ENCODE results near the gene TTYH3.
A peak's percentile ranks its signal among the peaks of the same experiment; 100 is the strongest.

The TTYH3 gene

DNA sequence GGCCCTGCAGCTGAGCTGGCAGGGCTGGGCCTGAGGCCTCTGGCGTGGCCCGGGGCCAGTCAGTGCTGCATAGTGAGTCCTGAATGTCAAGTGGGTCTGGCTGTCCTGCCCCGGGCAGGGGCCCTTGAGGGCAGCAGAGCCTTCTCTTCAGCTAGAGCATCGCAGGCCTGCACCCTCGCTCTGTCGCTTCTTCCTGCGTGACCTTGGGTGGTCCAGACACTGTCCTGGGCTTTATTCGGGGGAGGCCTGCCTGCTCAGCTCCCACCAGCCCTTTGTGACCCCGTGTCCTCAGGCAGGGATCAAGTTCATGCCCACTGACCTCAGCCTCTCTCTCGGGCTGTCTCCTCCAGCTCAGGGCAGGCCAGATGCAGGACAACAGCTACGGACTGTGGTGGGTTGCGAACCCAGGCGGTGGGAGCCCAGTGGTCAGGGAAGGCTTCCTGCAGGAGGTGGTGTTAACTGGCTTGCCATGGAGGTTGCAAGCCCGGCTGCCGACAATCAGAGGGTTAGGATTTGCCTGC lies 3.4 kb downstream of the TTYH3 start:
- no peak for DNase-seq

DNA sequence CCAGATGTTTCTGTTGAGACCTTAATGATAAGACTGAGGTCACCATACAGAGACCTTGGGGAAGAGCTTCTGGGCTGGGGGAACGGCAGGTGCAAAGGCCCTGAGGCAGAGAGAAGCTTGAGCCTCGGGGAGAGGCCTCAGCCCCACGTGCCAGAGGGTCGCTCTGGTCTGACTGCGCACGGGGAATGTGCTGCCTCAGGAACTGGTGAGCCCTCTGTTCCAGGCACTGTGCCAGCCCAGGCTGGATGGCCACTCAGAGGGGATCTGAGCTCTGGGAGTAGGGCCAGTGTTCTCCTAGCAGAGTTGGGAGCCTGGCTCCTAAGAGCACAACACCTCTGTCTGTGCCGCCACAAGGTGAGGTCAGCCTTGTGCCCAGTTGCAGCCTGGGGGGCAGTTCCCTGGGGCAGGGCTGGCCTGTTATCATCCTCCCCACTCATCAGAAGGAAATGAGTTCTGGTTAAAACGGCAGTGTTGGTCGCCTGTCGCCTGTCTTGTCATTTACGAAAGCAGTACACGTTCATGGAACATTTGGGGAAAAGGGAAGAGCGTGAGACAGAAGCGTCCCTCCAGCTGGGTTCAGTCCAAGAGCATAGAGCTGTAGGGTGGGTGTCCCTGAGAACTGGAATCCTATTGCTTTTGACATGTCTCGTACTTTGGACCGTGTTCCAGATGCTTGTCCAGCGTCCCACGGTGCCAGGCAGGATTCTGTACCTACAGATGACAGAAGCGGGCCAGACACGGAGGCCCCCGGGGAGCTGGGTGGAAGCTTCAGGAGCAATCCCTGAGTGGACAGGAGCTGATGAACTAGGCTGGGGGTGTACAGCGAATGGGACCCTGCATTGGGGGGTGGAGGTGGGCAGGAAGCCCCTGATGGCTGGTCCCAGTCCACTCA lies 4.3 kb downstream of the TTYH3 start:
- DNase-seq, result no peak

DNA sequence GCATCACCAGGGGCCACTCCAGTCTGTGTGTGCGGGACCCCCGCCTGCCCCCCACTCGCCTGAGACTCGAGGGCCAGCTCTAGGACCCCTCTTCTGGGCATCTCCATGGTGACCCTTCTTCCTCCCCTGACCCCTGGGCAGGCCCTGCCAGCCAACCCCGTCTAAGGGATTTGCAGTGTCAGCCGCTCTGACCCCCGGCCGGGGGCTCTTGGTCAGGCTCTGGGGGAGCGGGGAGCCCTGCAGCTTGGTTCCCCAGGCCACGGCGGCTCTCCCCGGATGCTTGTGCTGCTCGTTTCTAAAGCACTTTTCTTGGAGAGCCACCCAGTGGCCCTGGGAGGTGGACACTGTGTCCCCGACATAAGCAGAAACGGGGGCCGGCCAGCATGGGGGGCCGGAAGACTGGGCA lies 5.3 kb downstream of the TTYH3 start:
- DNase-seq, result no peak

DNA sequence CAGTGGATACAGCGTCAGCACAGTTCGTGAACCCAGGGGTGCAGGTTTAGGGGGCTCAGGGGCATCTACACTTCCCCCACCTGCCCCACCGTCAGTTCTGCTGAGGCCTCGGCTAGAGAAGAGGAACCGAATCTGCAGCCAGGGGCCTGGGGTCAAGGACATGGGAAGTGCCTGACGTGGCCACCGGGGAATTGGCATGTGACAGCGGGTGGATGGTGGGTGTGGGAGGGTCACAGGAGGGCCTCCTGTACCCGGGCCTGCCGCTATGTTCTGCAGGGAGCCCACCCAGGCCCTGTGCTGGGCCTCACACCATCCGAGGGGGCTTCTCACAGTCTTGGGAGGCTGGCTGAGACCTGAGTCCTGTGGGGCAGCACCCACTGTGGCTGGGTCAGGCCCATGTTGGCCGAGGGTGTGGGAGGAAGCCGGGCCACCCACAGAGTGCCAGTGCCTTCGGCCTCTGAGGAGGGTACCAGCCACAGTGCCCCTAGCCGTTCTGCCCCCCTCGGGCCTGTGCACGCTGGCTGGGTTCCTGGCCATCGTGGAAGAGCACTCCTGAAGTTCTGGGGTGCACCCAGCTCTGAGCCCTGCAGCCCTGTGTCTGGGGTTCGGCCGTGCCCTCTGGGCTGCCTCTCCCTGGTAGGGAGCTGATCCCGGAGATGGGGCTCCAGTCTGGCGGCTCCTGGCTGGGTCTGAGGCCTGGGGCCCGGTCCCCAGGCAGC lies 5.9 kb downstream of the TTYH3 start:
- no peak for DNase-seq

DNA sequence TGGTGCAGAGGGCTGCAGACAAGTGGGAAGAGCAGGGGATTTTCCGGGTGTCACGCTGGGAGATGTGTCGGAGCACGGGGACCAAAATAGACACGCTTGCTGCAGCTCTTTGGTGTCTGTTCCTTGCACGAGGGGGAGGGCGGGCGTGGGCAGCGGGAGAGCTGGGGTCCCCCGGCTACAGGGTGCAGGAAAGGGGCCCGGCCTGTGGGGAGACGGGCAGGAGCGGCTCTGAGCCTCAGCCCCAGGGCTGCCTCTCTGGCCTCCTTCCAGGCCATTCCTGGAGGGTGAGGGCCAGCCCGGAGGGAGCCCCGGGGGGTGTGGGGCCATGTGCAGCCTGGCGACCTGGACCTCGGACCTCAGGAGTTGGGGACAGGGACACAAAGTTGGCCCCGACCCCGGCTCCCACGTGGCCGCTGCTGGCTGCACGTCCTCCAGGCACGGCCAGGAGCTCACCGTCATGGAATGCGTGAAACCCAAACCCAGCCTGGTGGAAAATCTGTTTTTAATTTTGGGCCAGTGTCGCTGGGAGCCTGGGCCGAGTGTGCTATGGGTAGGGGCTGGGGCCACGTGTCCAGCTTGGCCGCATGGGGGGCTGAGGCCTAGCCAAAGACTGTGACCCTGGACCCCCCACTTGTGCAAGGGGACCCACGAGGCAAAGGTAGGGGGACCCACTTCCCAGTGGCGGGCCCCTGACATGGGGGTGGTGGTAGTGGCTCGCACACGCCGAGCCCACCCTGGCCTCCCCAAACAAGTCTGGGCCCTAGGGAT lies 6.6 kb downstream of the TTYH3 start:
- DNase-seq, result no peak

DNA sequence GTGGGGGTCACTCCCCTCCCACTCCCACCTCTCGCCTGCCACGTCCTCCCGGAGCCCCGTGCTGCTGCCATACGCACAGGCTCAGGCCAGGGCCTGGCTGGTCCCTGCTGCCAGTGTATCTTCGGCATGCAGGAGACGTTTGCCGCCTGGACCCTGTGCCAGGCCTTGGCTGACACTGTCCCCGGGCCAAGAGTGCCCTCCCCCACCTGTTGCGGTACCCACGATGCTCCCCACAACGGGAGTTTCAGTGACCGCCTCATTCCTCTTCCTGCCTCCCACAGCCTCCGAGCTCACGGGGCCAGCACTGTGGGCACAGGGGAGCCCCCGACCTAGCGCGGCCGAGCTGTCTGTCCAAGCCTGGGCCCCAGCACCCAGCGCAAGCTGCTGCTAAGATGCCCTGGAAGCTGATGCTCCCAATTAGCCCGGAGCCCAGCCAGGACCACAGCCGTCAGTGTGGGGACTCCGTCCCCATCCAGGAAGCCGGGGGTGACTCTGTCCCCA lies 7.4 kb downstream of the TTYH3 start:
- DNase-seq, result no peak

DNA sequence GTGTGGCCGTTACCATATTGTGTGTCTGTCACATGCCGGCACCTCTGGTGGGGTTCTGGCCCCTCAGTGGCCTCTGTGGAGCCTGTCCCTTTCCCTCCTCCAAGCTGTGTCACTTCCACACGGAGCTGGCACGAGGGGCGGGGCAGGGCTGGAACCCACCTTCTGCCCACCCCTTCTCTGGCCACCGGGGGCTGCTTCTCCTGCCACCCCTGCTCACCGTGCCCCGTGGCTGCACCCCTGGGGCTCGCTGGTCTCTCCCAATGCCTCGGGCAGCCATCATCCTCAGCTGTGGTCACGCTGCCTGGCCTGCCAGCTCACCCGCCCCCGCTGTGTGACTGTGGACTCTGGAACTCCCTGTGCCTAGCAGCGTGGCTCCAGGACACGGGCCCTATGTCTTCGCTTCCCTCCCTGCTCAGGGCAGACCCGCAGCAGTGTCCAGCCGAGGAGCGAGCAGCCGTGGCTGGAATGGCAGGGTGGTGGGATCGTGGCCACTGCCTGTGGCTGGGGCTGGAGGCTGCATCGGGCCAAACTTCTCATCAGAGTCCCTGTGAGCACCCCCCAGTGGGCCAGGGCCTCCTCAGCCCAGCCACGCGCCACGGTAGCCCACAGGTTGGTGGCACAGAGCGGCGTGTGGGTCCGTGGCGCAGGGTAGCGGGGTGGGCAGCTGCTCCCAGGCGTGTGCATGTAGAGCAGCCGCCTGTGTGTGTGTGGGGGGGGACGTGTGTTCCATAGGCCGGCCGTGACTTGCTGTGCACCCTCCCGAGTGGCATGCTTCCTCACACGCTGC lies 8.1 kb downstream of the TTYH3 start:
- no peak for DNase-seq

DNA sequence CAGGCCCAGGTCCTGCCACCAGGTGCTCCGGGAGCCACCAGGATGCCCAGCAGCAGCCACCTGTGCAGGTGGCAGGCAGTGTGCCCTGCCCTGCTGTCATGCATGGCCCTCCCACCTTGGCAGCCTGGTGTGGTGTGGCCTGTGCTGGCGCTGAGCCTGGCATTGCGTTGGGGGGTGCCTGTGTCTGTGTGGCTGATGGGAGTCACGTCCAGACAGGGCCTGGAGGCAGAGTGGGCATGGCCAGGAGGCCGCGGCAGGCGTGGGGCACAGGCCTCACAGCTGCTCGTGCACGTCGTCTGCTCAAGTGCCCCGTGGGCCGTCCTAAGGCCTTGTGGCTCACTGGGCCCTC lies 8.7 kb downstream of the TTYH3 start:
- DNase-seq, result no peak

DNA sequence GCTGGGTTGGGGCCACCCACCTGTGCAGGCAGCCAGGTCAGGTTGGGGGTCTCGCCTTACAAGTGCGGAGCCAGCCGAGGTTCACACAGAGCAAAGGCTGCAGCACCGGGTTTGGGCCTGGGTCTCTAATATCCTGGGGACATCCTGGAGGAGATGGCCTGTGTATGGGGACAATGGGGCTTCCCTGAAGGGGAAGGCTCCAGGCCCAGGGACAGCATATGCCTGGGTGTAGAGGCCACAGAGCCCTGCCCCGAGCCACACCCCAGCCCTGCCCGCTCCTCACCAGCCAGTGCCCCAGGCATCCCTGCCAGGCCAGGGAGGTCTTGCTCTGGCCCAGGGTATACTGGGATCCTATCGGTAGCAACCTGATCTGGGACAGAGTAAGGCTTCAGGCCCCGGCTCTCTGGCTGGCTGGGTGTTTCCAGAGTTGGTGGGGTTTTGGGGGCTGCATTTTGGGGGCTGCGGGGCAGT lies 9.1 kb downstream of the TTYH3 start:
- no peak for DNase-seq

DNA sequence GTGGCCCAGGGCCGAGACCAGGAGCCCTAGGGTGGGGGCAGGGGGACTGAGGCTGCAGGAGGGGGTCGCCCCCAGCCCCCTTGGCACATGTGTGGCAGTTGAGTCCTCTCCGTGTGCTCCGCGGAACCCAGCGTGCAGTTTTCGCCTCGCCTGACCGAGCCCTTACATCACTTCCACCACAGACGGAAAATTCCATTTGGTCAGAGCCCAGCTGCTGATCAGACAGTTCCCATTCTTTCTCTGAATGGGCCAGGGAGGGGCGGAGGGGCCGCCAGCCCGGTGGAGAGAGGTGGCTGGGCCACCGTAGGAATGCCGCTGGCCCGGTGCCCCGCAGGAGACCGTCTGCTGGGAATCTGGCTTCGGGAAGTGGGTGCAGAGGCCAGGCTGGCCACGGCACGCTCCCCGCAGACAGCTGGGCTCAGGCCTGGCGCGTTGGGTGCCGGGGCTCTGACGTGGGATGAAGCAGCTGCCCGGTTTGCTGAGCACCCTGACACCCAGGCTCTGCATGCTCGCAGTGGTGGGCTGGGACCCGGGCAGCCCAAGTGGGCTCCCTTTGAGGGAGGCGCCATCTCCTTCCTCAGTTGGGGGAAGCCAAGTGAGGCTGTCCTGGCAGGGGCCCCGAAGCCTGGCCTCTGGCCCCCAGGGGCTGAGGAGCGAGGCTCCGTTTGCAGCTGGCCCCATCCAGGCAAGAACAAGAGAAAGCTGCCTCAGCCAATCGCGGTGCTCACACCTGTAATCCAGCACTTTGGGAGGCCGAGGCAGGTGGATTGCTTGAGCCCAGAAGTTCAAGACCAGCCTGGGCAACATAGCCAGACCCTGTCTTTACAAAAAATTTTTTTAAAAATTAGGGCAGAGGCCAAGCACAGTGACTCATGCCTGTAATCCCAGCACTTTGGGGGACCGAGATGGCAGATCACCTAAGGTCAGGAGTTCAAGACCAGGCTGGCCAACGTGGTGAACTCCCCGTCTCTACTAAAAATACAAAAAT lies 9.9 kb downstream of the TTYH3 start:
- DNase-seq, result no peak

DNA sequence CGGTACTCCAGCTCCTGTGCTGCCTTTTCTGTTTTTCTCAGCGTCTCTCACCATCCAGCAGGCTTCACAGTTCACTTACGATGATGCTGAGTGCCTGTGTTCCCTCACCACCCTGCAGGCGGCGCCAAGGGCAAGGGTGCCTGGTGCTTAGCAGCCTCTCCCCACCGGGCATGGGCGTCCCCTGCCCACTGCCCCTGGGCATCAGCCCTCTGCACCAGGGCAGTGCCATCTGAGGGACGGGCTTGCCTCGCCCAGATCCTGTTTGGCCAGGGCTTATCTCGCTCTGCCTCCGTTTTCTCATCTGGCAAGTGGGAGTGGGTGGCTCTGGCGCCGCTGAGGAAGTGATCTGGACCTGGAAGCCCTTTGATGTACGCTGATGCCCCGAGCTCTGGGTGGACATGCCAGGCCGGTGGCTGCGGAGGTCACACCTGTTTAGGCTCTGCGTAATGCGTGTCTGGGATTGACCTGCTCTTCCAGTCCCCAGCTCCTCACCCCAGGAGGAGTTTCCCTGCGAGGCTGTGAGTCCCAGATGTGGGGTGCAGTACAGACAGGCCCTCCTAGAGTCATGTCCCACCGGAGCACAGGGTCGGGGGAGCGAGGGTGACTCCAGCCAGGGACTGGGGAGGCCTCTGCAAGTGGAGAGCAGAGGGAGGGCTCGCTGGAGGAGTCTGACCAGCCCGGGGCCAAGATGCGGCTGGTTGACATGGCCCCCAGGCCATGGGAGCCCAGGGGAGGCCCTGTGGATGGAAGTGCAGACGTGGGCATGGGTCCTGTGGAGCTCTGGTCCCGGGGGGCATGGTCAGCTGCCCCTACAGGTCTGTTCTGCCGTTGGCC lies 11.8 kb downstream of the TTYH3 start:
- DNase-seq, result peak in 1 of 5 experiments; percentile 45

DNA sequence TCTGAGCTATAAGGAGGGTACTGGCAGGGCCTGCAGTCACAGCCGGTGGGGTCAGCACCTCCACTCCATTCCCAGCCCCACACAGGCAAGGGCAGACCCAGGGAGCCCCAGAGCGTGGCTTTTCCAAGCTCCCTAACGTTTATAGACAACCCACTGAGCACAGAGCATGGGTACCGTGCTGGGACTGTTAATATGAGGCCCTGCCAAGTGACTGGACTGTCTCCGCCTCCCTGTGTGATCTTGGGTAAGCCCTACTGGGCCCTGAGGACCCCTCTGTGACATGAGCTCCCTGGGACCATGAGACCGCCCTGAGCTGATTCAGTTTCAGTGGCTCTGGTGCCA lies 12.4 kb downstream of the TTYH3 start:
- DNase-seq, result no peak

DNA sequence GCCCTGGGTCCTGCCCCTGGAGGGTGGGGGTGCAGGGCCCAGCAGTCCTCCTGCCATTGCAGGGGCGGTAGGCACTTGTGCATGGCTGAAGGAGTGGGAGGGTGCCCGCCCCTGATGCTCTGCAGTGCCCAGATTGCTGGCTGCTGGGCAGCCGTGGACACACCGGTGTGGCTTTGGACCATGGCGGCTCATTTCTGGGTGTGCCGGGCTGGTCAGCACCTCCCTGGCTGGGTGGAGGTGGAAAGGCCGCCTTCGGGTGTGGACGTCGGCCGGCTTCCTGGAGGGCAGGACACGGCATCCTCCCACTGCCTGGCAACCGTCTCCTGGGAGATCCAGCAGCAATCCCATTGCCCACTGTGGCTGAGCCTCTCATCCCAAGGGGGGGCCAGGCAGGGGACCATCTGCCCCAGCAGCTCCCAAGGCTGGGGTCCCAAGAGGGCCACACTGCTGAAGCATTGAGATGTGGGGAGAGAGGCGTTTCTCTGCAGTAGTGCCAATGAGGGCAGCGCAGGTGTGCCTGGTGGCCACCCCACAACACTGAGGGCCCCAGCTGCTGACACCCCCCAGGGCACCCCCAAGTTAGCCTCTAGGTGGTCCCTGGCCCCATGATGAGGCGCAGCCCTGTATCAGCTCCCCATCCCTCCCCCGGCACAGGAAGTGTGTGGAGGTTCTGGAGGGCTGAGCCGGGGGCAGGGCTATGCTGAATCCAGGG lies 12.9 kb downstream of the TTYH3 start:
- DNase-seq, result no peak

DNA sequence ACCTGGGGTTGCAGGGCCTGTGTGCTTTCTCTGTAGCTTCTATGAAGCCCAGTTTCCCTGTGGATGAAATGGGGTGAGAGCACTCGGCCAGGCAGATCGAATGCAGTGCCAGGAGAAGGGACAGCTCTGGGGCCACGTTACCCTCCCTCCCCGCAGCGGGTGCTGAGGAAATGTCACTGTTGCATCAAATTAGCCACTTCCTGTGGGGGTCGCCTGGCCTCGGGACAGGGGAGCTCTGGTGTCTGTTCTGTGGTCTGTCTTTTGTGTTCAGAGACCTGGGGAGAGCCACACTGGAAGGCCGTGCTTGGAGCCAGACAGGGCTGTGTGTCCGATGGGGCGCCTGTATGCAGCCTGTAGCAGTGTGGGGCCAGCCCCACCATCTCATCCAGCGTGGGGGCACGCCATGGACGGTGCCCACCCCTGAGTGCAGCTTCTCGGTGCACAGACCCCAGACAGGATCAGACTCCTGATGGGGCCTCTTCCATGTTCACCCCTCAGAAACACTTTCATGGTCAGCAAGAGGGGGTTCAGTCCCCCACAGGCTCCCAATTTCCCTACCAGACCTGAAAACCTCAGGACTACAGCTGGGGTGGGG lies 13.6 kb downstream of the TTYH3 start:
- peak in 2 of 5 experiments; percentile 49 to 83 for DNase-seq

DNA sequence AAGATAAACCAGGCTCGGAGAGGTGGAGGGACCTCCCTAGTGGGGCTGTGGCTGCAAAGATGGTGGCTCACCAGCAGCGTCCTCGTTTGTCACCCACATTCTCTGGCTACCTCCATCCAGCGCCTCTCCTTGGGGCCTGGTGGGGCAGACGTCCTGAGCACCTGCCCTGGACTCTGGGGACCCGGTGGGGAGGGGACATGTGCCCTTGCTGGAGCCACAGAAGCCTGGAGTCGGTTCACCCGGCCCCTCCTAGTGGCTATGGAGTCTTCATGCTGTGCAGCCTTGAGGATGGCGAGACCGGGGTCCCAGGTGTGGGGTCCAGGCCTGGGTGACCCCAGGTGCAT lies 14.5 kb downstream of the TTYH3 start:
- no peak for DNase-seq

DNA sequence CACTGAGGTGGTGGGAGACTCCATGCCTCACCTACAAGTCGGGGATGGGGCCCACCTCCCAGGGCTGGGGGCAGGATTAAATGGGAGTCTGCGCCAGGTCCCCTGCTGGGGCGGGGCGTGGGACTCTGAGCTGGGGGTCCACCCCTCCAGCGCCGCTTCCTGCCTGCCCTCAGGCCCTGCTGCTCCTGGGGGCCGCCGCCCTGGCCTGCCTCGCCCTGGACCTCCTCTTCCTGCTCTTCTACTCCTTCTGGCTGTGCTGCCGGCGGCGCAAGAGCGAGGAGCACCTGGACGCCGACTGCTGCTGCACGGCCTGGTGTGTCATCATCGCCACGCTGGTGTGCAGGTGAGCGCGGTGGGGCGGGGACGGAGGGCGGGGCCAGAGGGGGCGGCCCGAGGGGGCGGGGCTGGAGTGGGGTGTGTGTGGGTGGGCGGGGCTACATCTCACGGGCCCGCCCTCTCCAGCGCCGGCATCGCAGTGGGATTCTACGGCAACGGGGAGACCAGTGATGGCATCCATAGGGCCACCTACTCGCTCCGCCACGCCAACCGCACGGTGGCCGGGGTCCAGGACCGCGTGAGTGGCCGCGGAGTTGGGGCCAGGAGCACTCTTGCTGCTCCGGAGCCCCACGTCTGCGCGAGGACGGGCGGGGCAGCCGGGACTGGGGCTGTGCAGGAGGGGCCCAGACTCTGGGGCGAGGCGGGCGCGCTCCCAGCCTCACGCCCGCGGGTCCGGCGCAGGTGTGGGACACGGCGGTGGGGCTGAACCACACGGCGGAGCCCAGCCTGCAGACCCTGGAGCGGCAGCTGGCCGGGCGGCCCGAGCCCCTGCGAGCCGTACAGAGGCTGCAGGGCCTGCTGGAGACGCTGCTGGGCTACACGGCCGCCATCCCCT lies 15.1 kb downstream of the TTYH3 start:
- no peak for DNase-seq

DNA sequence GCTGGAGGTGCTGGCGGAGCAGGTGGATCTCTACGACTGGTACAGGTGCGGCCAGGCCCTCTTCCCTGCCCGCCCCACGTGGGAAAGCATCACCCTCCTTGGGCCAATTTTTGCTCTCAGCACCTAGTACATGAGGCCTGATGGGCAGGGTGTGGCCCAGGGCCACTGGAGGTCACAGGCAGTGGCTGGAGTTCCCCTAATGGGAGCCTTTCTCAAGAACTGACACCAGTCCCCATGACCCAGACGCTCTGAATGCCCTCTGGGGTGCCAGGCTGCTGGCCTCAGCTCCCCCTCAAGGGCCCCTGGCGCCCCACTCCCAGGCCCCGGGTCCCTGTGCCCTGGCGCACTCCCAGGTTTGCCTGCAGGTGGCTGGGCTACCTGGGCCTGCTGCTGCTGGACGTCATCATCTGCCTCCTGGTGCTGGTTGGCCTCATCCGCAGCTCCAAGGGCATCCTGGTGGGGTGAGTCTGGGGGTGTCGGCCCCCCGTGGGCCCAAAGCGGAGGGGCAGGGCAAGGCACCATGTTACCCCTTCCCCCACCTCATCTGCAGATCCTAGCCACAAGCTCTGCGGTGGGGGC lies 15.9 kb downstream of the TTYH3 start:
- DNase-seq, result no peak
